Measurements from ENCODE around the gene PRKAR1B.

The PRKAR1B gene

GRCh38 chr7:767941-768731 is 41.1 kb upstream of the PRKAR1B start:
- peak overlapping the region; percentile 75 for H3K27ac ChIP-seq
- ChIA-PET CTCF (interaction anchor here (0.6 kb wide), 2 partner anchors 10 to 454 kb away, joined by 3 to 5 read pairs; no protein-coding TSS in a partner anchor), POLR2A (ENCODE audit: low non-redundant PET) (interaction anchor here (0.9 to 1.1 kb wide), 2 partner anchors 242 to 288 kb away, joined by 3 read pairs; no protein-coding TSS in a partner anchor)
- peak; percentile 69 for DNase-seq (ENCODE audit: low spot score)
- TF ChIP-seq CTCF (conservative IDR thresholded peaks at IDR 0.05; ENCODE audit: low read depth), result no peak

- CTCF ChIA-PET, result interaction anchor here (0.6 kb wide), 1 partner anchor 10 kb away, joined by 5 read pairs; no protein-coding TSS in a partner anchor
- DNase-seq (ENCODE audit: low spot score), result peak; percentile 73
- POLR2A ChIA-PET (ENCODE audit: low non-redundant PET), result interaction anchor here (0.6 to 1.1 kb wide), 4 partner anchors 9 to 371 kb away, joined by 3 to 4 read pairs (median 3); a partner anchor contains a TSS
- TF ChIP-seq CTCF (conservative IDR thresholded peaks at IDR 0.05; ENCODE audit: low read depth), result no peak
- peak overlapping the region; percentile 75 for H3K27ac ChIP-seq
Measured at GRCh38 chr7:767580-767940, 40.5 kb upstream of the PRKAR1B start.

- DNase-seq (ENCODE audit: low spot score), result no peak
- H3K27ac ChIP-seq, result 0 out of 2 replicates have a peak overlapping the region, but pooled peaks have one; percentile 8
- ChIA-PET POLR2A (ENCODE audit: low non-redundant PET) (no interaction called here), CTCF (interaction anchor here (0.7 kb wide), 1 partner anchor 568 kb away, joined by 4 read pairs; no protein-coding TSS in a partner anchor)
- no peak for TF ChIP-seq CTCF (conservative IDR thresholded peaks at IDR 0.05; ENCODE audit: low read depth)
Measured at GRCh38 chr7:765383-765782, 38.3 kb upstream of the PRKAR1B start.

- no peak for DNase-seq (ENCODE audit: low spot score)
- CTCF ChIA-PET, result no interaction called here
- TF ChIP-seq CTCF (conservative IDR thresholded peaks at IDR 0.05; ENCODE audit: low read depth), result no peak
- POLR2A ChIA-PET (ENCODE audit: low non-redundant PET), result no interaction called here
- H3K27ac ChIP-seq, result no peak overlapping the region
Measured at GRCh38 chr7:763762-764161, 36.7 kb upstream of the PRKAR1B start.

- POLR2A ChIA-PET (ENCODE audit: low non-redundant PET), result interaction anchor here (0.6 kb wide), 1 partner anchor 20 kb away, joined by 3 read pairs; no protein-coding TSS in a partner anchor
- CTCF ChIA-PET, result interaction anchor here (0.6 kb wide), 1 partner anchor 245 kb away, joined by 3 read pairs; no protein-coding TSS in a partner anchor
- no peak for TF ChIP-seq CTCF (conservative IDR thresholded peaks at IDR 0.05; ENCODE audit: low read depth)
- 0 out of 2 replicates have a peak overlapping the region, but pooled peaks have one; percentile 9 for H3K27ac ChIP-seq
- no peak for DNase-seq (ENCODE audit: low spot score)
Measured at GRCh38 chr7:762885-763284, 35.8 kb upstream of the PRKAR1B start.

GRCh38 chr7:761631-762030 is 34.5 kb upstream of the PRKAR1B start:
- DNase-seq (ENCODE audit: low spot score), result no peak
- TF ChIP-seq CTCF (conservative IDR thresholded peaks at IDR 0.05; ENCODE audit: low read depth), result no peak
- POLR2A ChIA-PET (ENCODE audit: low non-redundant PET), result no interaction called here
- H3K27ac ChIP-seq, result no peak overlapping the region; the same call in 1 of the 2 replicates
- CTCF ChIA-PET, result no interaction called here

All from RWPE1 (cell line).